ENCODE results near the gene ST8SIA2. TPM values are rescaled to one million over a fixed set of nuclear protein-coding genes. Genes with fewer than 3 reads are reported as not detected.
"Not testable (repeated sequence)": the region's sequence is repeated elsewhere in the genome, so short reads cannot be mapped to it uniquely, and the experiment has no call there.

ST8SIA2 gene
- total RNA-seq, 1 experiment from 2014 or later: 11.8 TPM

DNA sequence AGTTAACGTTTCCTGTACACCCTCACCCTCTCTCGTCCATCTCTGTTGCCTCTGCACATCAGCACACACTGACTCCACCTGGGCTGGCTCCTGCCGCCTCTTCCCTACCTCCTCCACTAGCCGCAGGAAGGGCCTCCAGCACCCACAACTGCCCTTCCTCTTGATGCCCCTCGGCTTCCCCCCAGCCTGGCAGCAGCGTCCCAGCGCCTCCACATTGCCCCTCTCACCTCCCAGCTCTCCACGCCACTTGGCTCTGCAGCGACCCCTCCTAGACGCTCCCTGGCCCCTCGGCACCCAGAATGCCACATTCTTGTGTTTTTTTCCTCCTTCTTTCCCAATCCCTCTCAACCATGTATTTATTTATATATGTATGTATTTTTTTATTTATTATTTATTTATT is 73.6 kb downstream of the ST8SIA2 start:
- no peaks in the 10 kb centered on the region for H3K36me3 ChIP-seq (replicated peaks; ENCODE audit: control insufficient read depth, insufficient read depth, low read length)
- DNase-seq: no peak
- H3K4me3 ChIP-seq (ENCODE audit: insufficient read depth, low read depth, low read length): no peak overlapping the region
- H3K27me3 ChIP-seq (ENCODE audit: control insufficient read depth, insufficient read depth, low read length): no peaks in the 10 kb centered on the region

DNA sequence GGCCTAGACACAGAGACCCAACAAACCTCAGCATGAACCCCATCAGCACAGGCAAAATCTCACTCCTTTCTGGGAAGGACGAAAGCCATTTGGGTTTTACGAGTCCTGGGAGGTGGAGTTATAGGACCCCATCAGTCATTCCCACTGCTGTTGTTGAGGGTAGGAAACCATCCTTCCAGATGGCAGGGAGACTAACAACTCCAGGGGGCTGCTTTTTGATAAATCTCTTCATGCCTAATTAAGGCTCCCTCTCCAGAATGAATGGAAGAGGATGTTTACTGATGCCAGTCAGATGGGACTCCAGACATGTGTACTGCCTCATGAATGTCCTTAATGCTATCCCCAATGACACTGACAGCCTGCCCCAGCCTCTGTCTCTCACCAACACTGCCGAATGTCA is 75.3 kb downstream of the ST8SIA2 start:
- H3K4me3 ChIP-seq (ENCODE audit: insufficient read depth, low read depth, low read length): no peak overlapping the region
- H3K27me3 ChIP-seq (ENCODE audit: control insufficient read depth, insufficient read depth, low read length): 0 out of 2 replicates have a peak, but pooled peaks cover 1% of the 10 kb centered on the region
- no peak for DNase-seq
- no peaks in the 10 kb centered on the region for H3K36me3 ChIP-seq (replicated peaks; ENCODE audit: control insufficient read depth, insufficient read depth, low read length)

DNA sequence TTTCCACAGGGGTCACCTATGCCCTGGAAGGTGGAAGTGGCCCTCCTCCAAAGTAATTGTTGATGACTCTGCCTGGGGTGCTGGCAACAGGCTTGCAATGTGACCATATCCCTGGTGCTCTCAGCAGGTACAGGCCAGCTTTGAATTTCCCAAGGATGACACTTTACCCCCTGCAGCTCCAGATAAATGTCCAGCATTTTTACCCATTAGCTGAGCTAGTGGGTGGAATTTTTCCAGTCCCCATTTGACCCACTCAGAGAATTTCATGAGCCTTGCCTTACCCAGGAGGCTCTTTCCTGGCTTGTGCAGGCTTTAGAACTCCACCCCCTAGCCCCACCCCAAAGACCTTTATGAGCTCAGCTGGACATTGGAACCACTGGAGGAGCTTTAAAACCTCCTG is 77.6 kb downstream of the ST8SIA2 start:
- no peak overlapping the region for H3K4me3 ChIP-seq (ENCODE audit: insufficient read depth, low read depth, low read length)
- peaks cover 1% of the 10 kb centered on the region; the same call in 1 of the 2 replicates for H3K27me3 ChIP-seq (ENCODE audit: control insufficient read depth, insufficient read depth, low read length)
- no peaks in the 10 kb centered on the region for H3K36me3 ChIP-seq (replicated peaks; ENCODE audit: control insufficient read depth, insufficient read depth, low read length)
- no peak for DNase-seq

DNA sequence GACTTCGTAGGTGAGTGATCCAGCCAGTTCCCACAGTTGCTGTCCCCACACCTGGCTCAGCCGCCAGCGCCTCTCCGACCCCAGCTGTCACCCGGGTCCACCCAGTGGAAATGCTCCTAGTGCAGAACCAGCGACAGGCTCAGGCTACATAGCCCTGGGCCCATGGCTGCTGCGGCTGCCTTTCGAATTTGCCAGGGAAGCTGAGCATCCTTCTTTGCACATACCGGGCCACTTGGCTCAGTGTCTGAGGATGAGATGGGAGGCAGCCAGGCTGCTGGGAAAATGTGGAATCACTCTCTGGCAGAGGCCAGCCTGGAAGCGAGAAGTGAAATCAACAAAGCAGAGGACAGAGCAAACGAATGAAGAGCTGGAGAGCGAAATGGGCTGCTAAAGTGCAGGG is 80.1 kb downstream of the ST8SIA2 start:
- no peaks in the 10 kb centered on the region for H3K36me3 ChIP-seq (replicated peaks; ENCODE audit: control insufficient read depth, insufficient read depth, low read length)
- H3K4me3 ChIP-seq (ENCODE audit: insufficient read depth, low read depth, low read length): no peak overlapping the region
- DNase-seq: no peak
- H3K27me3 ChIP-seq (ENCODE audit: control insufficient read depth, insufficient read depth, low read length): peaks cover 1% of the 10 kb centered on the region; the same call in 1 of the 2 replicates

DNA sequence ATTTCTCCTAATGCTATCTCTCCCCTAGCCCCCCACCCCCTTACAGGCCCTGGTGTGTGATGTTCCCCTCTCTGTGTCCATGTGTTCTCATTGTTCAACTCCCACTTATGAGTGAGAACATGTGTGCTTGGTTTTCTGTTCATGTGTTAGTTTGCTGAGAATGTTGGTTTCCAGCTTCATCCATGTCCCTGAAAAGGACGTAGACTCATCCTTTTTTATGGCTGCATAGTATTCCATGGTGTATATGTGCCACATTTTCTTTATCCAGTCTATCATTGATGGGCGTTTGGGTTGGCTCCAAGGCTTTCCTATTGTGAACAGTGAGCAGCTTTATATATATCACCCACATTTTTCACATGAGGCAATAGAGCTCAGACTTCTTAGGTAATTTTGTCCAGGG is 86.0 kb downstream of the ST8SIA2 start:
- not testable (repeated sequence) for H3K27me3 ChIP-seq (ENCODE audit: control insufficient read depth, insufficient read depth, low read length); H3K36me3 ChIP-seq (replicated peaks; ENCODE audit: control insufficient read depth, insufficient read depth, low read length); DNase-seq; H3K4me3 ChIP-seq (ENCODE audit: insufficient read depth, low read depth, low read length)

DNA sequence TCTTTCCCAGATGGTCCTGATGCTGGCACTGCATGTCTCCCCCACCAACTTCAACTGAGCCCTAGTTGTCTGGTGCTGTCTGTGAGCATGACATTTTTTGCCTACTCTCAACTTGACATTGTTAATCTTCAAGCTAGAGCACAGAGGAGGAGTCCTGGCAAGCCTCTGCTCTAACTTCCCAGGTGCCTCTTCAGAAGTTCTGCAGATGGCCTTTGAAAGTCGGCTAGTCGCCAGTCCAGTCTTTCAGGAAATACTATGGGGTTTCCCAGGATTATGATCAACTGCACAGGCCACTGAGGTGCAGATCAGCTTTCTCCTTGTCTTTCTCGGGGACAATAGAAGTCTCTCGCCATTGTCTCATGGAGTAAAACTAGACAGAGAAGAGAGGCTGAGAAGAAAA is 86.7 kb downstream of the ST8SIA2 start:
- DNase-seq: no peak
- no peaks in the 10 kb centered on the region for H3K36me3 ChIP-seq (replicated peaks; ENCODE audit: control insufficient read depth, insufficient read depth, low read length)
- H3K4me3 ChIP-seq (ENCODE audit: insufficient read depth, low read depth, low read length): no peak overlapping the region
- H3K27me3 ChIP-seq (ENCODE audit: control insufficient read depth, insufficient read depth, low read length): no peaks in the 10 kb centered on the region; the same call in 1 of the 2 replicates

DNA sequence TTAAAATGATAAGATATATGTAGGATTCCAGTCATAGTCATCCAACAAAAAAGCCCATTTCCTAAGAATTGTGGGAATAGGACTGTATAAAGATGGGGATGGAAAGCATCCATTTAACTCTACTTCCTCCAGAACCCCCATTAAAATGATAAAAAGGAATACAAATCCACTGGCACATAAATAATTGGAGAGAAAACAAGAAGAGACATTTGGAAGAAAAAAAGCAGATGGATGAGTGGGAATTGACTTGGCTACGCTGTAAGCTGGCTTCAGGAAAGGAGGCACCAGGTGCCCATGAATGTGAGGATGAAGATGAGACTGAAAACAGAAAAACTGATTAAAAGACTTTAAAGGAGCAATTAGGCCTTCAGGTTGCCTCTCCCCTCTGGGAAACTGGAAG is 91.8 kb downstream of the ST8SIA2 start:
- no peak for DNase-seq
- Histone ChIP-seq H3K27me3 (ENCODE audit: control insufficient read depth, insufficient read depth, low read length) (no peaks in the 10 kb centered on the region), H3K36me3 (replicated peaks; ENCODE audit: control insufficient read depth, insufficient read depth, low read length) (no peaks in the 10 kb centered on the region), H3K4me3 (ENCODE audit: insufficient read depth, low read depth, low read length) (no peak overlapping the region)

DNA sequence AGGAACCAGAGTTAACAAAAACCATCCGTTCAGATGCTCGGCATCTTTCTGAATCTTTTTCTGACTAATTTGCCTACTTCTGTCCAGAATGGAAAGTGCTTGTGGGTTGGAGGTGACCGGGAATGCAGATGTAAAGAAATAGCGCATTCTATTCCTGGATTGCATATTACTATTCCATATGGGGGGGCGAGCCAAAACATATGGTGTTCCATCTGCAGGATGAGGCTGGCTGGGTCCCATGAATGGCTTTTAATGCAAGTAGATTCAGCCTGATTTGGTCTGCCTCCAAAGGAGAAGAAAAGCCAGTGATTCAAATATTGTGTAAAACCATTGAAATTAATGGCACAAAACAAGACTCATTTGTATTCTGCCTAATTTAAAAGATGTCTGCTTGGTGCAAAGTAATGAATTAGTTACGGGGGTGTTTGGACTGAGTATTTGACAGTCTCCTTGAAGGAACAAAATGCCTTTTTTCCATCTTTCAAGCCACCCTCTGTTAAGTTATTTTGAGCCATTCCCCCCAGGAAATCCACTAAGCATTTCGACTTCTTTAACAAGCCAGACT is 99.0 kb downstream of the ST8SIA2 start:
- Histone ChIP-seq H3K27me3 (ENCODE audit: control insufficient read depth, insufficient read depth, low read length) (no peaks in the 10 kb centered on the region), H3K4me3 (ENCODE audit: insufficient read depth, low read depth, low read length) (no peak overlapping the region), H3K36me3 (replicated peaks; ENCODE audit: control insufficient read depth, insufficient read depth, low read length) (no peaks in the 10 kb centered on the region)
- no peak for DNase-seq

DNA sequence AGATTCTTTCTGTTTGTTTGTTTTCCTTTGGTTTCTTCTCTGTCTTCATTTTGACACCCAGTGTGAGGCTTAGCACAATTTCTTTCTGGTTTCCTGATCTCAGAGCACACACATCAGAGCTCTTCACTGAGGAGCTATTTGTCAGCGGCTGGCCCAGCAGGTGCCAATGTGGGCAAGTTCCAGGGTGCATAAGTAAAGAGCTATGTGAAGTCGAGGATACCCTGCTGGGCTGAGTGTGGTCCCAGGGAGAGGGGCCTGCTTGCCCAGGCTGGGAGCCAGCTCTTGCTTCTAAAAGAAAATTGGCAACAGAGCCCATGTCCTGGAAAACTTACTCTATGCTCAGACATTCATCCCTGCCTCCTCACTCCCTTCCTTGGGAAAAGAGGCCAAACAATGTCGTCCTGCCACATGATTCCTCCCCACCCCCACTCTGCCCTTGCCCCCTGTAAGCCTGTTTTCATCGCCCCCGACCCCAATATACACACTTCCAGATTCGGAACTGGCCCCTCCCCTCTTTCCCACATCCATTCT is 101.2 kb downstream of the ST8SIA2 start:
- H3K27me3 ChIP-seq (ENCODE audit: control insufficient read depth, insufficient read depth, low read length): no peaks in the 10 kb centered on the region
- H3K36me3 ChIP-seq (replicated peaks; ENCODE audit: control insufficient read depth, insufficient read depth, low read length): no peaks in the 10 kb centered on the region
- no peak overlapping the region for H3K4me3 ChIP-seq (ENCODE audit: insufficient read depth, low read depth, low read length)
- no peak for DNase-seq

DNA sequence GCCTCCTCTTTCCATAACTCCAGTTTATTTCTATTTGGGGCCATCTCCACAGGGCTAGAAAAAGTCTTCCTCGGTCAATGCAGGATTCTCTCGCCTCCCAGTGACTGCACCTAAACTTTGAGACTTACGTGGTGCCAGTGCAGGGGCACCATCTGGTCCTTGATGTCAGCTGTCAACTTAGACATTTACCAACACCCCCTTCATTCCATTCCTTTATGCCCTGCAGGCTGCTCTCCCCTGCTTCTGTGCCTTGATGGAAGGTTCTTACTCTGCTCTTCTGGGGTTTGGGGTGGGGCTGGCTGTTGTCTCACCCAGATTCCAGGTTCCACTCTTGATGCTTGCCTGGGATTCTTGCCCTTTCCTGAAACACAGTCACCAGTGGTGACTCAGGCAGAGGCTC is 101.8 kb downstream of the ST8SIA2 start:
- no peak for DNase-seq
- no peak overlapping the region for H3K4me3 ChIP-seq (ENCODE audit: insufficient read depth, low read depth, low read length)
- no peaks in the 10 kb centered on the region for H3K36me3 ChIP-seq (replicated peaks; ENCODE audit: control insufficient read depth, insufficient read depth, low read length)
- H3K27me3 ChIP-seq (ENCODE audit: control insufficient read depth, insufficient read depth, low read length): no peaks in the 10 kb centered on the region

DNA sequence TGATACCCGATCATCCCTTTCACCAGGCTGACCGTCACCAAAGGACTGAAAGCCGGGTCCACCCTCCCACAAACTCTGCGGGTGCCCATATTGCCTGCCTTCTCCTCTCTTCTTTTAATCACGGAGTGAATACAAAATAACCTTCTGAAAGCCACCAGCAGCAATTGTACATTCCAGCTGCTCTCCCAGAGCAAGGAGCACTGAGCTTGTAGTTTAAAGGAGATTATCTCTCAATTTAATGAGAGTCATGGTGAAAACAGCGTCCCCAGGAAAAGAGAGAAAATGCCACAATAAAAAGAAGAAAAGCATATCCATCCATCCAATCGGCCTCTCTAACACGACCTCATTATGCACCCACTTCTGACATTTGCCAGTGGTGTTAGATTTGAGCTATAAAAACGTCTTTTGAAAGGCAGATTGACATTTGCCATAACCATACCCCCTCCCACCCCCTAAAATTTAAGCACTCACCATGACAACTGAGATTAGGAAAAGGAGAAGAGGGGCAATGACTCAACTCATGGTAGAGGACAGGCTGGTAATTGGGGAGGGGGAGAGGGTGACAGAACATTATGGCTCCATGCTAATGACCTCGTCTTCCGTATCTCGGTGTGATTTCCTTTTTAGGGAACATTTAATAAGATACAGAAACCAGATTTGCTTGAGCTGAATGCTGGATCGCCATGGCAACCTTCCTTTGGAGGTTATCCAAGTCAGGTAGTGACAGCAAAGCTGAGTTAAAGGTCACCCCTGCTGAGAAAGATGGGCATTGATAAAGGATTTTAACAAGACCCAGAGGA is 106.2 kb downstream of the ST8SIA2 start:
- Histone ChIP-seq H3K27me3 (ENCODE audit: control insufficient read depth, insufficient read depth, low read length) (no peaks in the 10 kb centered on the region), H3K36me3 (replicated peaks; ENCODE audit: control insufficient read depth, insufficient read depth, low read length) (no peaks in the 10 kb centered on the region), H3K4me3 (ENCODE audit: insufficient read depth, low read depth, low read length) (no peak overlapping the region)
- DNase-seq: no peak

DNA sequence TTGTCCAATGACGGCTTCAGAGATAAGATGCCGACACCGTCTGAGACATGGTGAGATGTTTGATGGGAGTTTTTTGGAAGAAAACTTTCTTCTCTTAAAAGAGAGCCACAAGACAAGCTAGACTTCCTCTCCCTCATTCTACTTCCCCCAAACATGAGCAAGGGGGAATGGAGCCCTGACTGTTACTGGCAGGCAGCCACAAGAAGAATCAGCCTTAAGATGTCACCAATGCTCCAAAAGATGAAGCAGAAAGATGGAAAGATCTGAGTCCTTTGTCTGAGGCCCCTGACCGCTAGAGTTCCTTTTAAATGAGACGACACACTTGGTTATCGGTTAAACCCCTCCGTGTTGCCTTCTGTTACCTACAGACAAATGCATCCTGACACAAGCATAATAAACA is 108.7 kb downstream of the ST8SIA2 start:
- H3K27me3 ChIP-seq (ENCODE audit: control insufficient read depth, insufficient read depth, low read length): no peaks in the 10 kb centered on the region
- DNase-seq: no peak
- H3K36me3 ChIP-seq (replicated peaks; ENCODE audit: control insufficient read depth, insufficient read depth, low read length): no peaks in the 10 kb centered on the region
- H3K4me3 ChIP-seq (ENCODE audit: insufficient read depth, low read depth, low read length): no peak overlapping the region

DNA sequence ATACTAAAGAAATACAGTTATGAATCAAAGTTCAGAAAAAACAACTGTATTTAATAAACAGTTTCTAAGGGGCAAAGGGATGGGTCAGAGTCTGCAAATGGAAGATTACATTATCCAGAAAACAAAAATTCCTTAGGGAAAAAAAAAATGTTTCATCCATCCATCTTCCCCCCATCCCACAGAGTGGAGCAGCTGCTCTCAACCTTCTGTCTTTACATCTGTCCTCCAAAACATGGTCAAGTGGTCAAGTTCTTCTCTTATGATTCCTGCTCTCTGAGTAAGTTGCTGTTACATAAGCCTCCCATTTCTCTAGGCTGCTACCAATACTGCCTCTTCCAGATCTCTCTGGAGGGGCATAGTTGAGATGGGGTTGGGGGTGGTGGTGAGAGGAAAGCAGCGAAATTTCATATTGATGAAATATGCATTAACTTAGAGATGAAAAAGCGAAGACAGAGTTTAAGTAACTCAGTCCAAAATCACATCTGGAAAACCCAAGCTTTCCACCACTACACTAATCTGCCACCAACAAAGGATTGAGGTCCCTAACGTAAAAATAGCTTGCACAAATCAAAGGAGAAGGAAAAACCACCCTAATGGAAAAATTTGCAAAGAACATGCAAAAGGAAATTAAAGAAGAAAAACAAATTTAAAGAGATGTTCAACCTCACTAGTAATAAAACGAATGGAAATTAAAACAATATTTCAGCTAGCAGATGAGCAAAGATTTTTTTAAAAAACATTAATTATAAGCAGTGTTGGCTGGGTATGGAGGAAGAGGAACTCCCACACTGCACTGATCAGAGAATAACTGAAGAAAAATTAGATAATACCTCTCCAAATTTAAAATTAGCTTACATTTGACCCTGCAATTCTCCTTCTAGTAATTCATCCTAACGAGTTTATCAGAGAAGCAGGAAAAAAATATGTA is 109.5 kb downstream of the ST8SIA2 start:
- no peak overlapping the region for H3K4me3 ChIP-seq (ENCODE audit: insufficient read depth, low read depth, low read length)
- H3K27me3 ChIP-seq (ENCODE audit: control insufficient read depth, insufficient read depth, low read length): no peaks in the 10 kb centered on the region
- no peaks in the 10 kb centered on the region for H3K36me3 ChIP-seq (replicated peaks; ENCODE audit: control insufficient read depth, insufficient read depth, low read length)
- DNase-seq: no peak

DNA sequence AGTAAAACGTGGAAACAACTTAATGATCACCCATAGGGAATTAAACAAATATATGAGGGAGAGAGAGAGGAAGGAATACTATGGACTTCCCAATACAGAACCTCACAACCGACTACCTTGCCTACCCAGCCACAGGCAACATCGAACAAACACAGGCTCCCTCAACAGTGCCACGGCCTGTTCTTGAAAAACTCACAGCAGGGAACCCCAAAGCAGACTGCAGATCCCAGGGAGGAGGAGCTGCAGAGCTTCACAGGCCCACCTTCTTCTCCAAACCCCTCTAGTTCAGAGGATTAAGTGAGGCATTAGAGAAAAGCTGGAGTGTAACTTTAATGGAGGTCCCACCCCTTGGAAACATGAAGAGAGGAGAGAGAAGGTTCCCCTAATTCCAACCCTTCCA is 110.2 kb downstream of the ST8SIA2 start:
- DNase-seq: peak; percentile 31
- H3K27me3 ChIP-seq (ENCODE audit: control insufficient read depth, insufficient read depth, low read length): no peaks in the 10 kb centered on the region
- no peaks in the 10 kb centered on the region for H3K36me3 ChIP-seq (replicated peaks; ENCODE audit: control insufficient read depth, insufficient read depth, low read length)
- no peak overlapping the region for H3K4me3 ChIP-seq (ENCODE audit: insufficient read depth, low read depth, low read length)
